MM.1S (cell line): ENCODE data around the gene FIG4.
"Not testable (repeated sequence)": the region's sequence is repeated elsewhere in the genome, so short reads cannot be mapped to it uniquely, and the experiment has no call there.

Experiments
- DNase-seq: peaks from one replicate; pipeline ENCODE4 v3.0.0-alpha.2; 2015
- H2AFZ ChIP-seq: fragments of 300-600 bp; sonication (generic); 2 replicates; pipeline ENCODE4 v1.6.0; 2016; ENCODE audit warnings: antibody characterized with exemption, low read length
- H3F3A ChIP-seq: fragments of 300-600 bp; sonication (generic); 2 replicates; pipeline ENCODE4 v1.6.1; 2016; ENCODE audit warnings: mild to moderate bottlenecking, antibody characterized with exemption, low read length, moderate library complexity, mixed read lengths; ENCODE audit not compliant: insufficient read depth
- H3K27ac ChIP-seq: fragments of 300-600 bp; sonication (generic); 2 replicates; pipeline ENCODE4 v1.5.1; 2016; ENCODE audit warnings: mild to moderate bottlenecking, low read length
- H3K27me3 ChIP-seq: fragments of 300-600 bp; sonication (generic); replicated peaks from 2 replicates; pipeline ENCODE4 v1.6.0; 2016; ENCODE audit warnings: low read length; ENCODE audit not compliant: insufficient read depth
- H3K36me3 ChIP-seq: fragments of 300-600 bp; sonication (generic); replicated peaks from 2 replicates; pipeline ENCODE4 v1.6.1; 2016; ENCODE audit warnings: mild to moderate bottlenecking, low read length, mixed read lengths; ENCODE audit not compliant: insufficient read depth
- H3K4me1 ChIP-seq: fragments of 300-600 bp; sonication (generic); 2 replicates; pipeline ENCODE4 v1.6.1; 2016; ENCODE audit warnings: low read length, mixed read lengths
- H3K4me2 ChIP-seq: fragments of 300-600 bp; sonication (generic); 2 replicates; pipeline ENCODE4 v1.6.0; 2016; ENCODE audit warnings: low read depth, low read length
- H3K4me3 ChIP-seq: fragments of 300-600 bp; sonication (generic); 2 replicates; pipeline ENCODE4 v1.5.1; 2016; ENCODE audit warnings: low read length, mixed read lengths
- H3K79me2 ChIP-seq: fragments of 300-600 bp; sonication (generic); 2 replicates; pipeline ENCODE4 v1.6.1; 2016; ENCODE audit warnings: mixed run types, low read length, mixed read lengths
- H3K9ac ChIP-seq: fragments of 300-600 bp; sonication (generic); 2 replicates; pipeline ENCODE4 v1.6.1; 2016; ENCODE audit warnings: low read length, mixed read lengths
- H3K9me2 ChIP-seq: fragments of 300-600 bp; sonication (generic); replicated peaks from 2 replicates; pipeline ENCODE4 v1.6.1; 2016; ENCODE audit warnings: mild to moderate bottlenecking, low read length, mixed read lengths; ENCODE audit not compliant: insufficient read depth
- H3K9me3 ChIP-seq: fragments of 300-600 bp; sonication (generic); replicated peaks from 2 replicates; pipeline ENCODE4 v1.6.1; 2016; ENCODE audit warnings: mild to moderate bottlenecking, low read length, mixed read lengths; ENCODE audit not compliant: insufficient read depth
- H4K20me1 ChIP-seq: fragments of 300-600 bp; sonication (generic); 2 replicates; pipeline ENCODE4 v1.6.1; 2016; ENCODE audit warnings: mild to moderate bottlenecking, low read length, moderate library complexity, mixed read lengths; ENCODE audit not compliant: insufficient read depth
- EZH2 ChIP-seq: fragments of 300-600 bp; sonication (generic); optimal IDR thresholded peaks from 2 replicates; pipeline ENCODE3; 2017; ENCODE audit warnings: low read depth, mild to moderate bottlenecking, antibody characterized with exemption, low read length, mixed read lengths
- EZH2phosphoT487 ChIP-seq: fragments of 300-600 bp; sonication (generic); IDR thresholded peaks from 2 replicates; pipeline ENCODE4 v1.6.1; 2018; ENCODE audit warnings: antibody characterized with exemption, low read length
- TF ChIP-seq, protein P1 (sequence below): fragments of 300-600 bp; sonication (generic); IDR thresholded peaks from 2 replicates; pipeline ENCODE4 v1.5.1; 2016; ENCODE audit warnings: antibody characterized with exemption, low read length, mixed read lengths

The FIG4 gene

GRCh38 chr6:109739686-109740085 is 48.6 kb downstream of the FIG4 start:
- H3F3A ChIP-seq: no peaks in the 10 kb centered on the region
- no peak for DNase-seq
- no peak overlapping the region for H3K4me2 ChIP-seq
- H3K79me2 ChIP-seq: no peaks in the 10 kb centered on the region
- H3K36me3 ChIP-seq: no peaks in the 10 kb centered on the region
- TF ChIP-seq EZH2: no peak
- TF ChIP-seq, protein P1, sequence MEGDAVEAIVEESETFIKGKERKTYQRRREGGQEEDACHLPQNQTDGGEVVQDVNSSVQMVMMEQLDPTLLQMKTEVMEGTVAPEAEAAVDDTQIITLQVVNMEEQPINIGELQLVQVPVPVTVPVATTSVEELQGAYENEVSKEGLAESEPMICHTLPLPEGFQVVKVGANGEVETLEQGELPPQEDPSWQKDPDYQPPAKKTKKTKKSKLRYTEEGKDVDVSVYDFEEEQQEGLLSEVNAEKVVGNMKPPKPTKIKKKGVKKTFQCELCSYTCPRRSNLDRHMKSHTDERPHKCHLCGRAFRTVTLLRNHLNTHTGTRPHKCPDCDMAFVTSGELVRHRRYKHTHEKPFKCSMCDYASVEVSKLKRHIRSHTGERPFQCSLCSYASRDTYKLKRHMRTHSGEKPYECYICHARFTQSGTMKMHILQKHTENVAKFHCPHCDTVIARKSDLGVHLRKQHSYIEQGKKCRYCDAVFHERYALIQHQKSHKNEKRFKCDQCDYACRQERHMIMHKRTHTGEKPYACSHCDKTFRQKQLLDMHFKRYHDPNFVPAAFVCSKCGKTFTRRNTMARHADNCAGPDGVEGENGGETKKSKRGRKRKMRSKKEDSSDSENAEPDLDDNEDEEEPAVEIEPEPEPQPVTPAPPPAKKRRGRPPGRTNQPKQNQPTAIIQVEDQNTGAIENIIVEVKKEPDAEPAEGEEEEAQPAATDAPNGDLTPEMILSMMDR: no peak
- no peak for TF ChIP-seq EZH2phosphoT487
- H3K9ac ChIP-seq: no peak overlapping the region
- no peaks in the 10 kb centered on the region for H3K9me3 ChIP-seq
- no peak overlapping the region for H3K4me3 ChIP-seq
- H3K27me3 ChIP-seq: no peaks in the 10 kb centered on the region
- no peaks in the 10 kb centered on the region for H4K20me1 ChIP-seq
- no peaks in the 10 kb centered on the region for H3K9me2 ChIP-seq
- no peak overlapping the region for H3K27ac ChIP-seq
- H3K4me1 ChIP-seq: no peaks in the 10 kb centered on the region
- H2AFZ ChIP-seq: no peak overlapping the region

DNA sequence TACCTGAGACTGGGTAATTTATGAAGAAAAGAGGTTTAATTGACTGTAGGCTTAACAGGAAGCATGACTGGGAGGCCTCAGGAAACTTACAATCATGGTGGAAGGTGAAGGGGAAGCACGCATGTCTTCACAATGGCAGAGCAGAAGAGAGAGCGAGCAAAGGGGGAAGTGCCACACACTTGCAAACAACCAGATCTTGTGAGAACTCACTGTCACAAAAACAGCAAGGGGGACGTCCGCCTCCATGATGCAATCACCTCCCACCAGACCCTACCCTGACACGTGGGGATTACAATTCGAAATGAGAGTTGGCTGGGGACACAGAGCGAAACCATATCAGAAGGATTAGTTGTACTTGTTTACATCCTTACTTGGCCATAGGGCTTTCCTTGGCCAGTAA is 49.7 kb downstream of the FIG4 start:
- no peak overlapping the region for H3K4me3 ChIP-seq
- no peaks in the 10 kb centered on the region for H3F3A ChIP-seq
- DNase-seq: no peak

GRCh38 chr6:109743739-109744138 is 52.6 kb downstream of the FIG4 start:
- no peaks in the 10 kb centered on the region for H4K20me1 ChIP-seq
- no peak for DNase-seq
- no peak overlapping the region for H3K4me2 ChIP-seq

More for the DNA sequence above, 49.7 kb downstream of the FIG4 start:
- Histone ChIP-seq H3K9ac (no peak overlapping the region), H3K4me1 (no peaks in the 10 kb centered on the region), H2AFZ (no peak overlapping the region), H3K36me3 (no peaks in the 10 kb centered on the region), H3K27me3 (no peaks in the 10 kb centered on the region), H3K9me2 (no peaks in the 10 kb centered on the region), H3K9me3 (no peaks in the 10 kb centered on the region), H3K4me2 (no peak overlapping the region), H3K27ac (no peak overlapping the region), H3K79me2 (no peaks in the 10 kb centered on the region), H4K20me1 (no peaks in the 10 kb centered on the region)
- TF ChIP-seq EZH2phosphoT487: no peak
- TF ChIP-seq, protein P1: no peak
- TF ChIP-seq EZH2: no peak

GRCh38 chr6:109744779-109745178 is 53.7 kb downstream of the FIG4 start:
- H3K4me1 ChIP-seq, H3K9ac ChIP-seq, H4K20me1 ChIP-seq, H3K79me2 ChIP-seq, H3K4me3 ChIP-seq, DNase-seq, H3F3A ChIP-seq, H3K4me2 ChIP-seq, H3K9me3 ChIP-seq, H2AFZ ChIP-seq, H3K9me2 ChIP-seq, H3K27me3 ChIP-seq, H3K27ac ChIP-seq, H3K36me3 ChIP-seq: not testable (repeated sequence)

More at GRCh38 chr6:109743739-109744138, 52.6 kb downstream of the FIG4 start:
- Histone ChIP-seq H3K4me3 (no peak overlapping the region), H2AFZ (no peak overlapping the region), H3K36me3 (no peaks in the 10 kb centered on the region), H3K27me3 (no peaks in the 10 kb centered on the region), H3K9ac (no peak overlapping the region), H3K9me2 (no peaks in the 10 kb centered on the region), H3K4me1 (no peaks in the 10 kb centered on the region), H3F3A (no peaks in the 10 kb centered on the region), H3K79me2 (no peaks in the 10 kb centered on the region), H3K27ac (no peak overlapping the region), H3K9me3 (no peaks in the 10 kb centered on the region)
- TF ChIP-seq, protein P1: no peak
- no peak for TF ChIP-seq EZH2phosphoT487
- TF ChIP-seq EZH2: no peak
